ENCODE results near the gene NAA35.

NAA35 gene

GRCh38 chr9:85995097-85995496, 54.2 kb downstream of the NAA35 start:
- no peak overlapping the region for H3K9ac ChIP-seq (ENCODE audit: low read length)
- no peak overlapping the region for H3K4me3 ChIP-seq (ENCODE audit: low read length)
- no peaks in the 10 kb centered on the region for H3K27me3 ChIP-seq (ENCODE audit: control insufficient read depth, insufficient read depth, low read length)
- H3K9me3 ChIP-seq (ENCODE audit: control insufficient read depth, low read length) = no peaks in the 10 kb centered on the region
- no peaks in the 10 kb centered on the region for H3K36me3 ChIP-seq (ENCODE audit: control insufficient read depth, insufficient read depth, low read length)
- no peaks in the 10 kb centered on the region for H3K4me1 ChIP-seq (ENCODE audit: control insufficient read depth, insufficient read depth, low read length)

- Histone ChIP-seq H3K9me3 (ENCODE audit: control insufficient read depth, low read length) (no peaks in the 10 kb centered on the region), H3K4me3 (ENCODE audit: low read length) (no peak overlapping the region), H3K9ac (ENCODE audit: low read length) (no peak overlapping the region), H3K27me3 (ENCODE audit: control insufficient read depth, insufficient read depth, low read length) (no peaks in the 10 kb centered on the region), H3K36me3 (ENCODE audit: control insufficient read depth, insufficient read depth, low read length) (no peaks in the 10 kb centered on the region), H3K4me1 (ENCODE audit: control insufficient read depth, insufficient read depth, low read length) (no peaks in the 10 kb centered on the region)
These were observed 54.7 kb downstream of the NAA35 start for GRCh38 chr9:85995599-85995998.

- no peak overlapping the region for H3K9ac ChIP-seq (ENCODE audit: low read length)
- no peaks in the 10 kb centered on the region for H3K36me3 ChIP-seq (ENCODE audit: control insufficient read depth, insufficient read depth, low read length)
- H3K27me3 ChIP-seq (ENCODE audit: control insufficient read depth, insufficient read depth, low read length) = no peaks in the 10 kb centered on the region
- no peaks in the 10 kb centered on the region for H3K9me3 ChIP-seq (ENCODE audit: control insufficient read depth, low read length)
- H3K4me3 ChIP-seq (ENCODE audit: low read length) = no peak overlapping the region
- no peaks in the 10 kb centered on the region for H3K4me1 ChIP-seq (ENCODE audit: control insufficient read depth, insufficient read depth, low read length)
These were observed 64.4 kb downstream of the NAA35 start for GRCh38 chr9:86005253-86005775.

GRCh38 chr9:86009133-86009532, 68.2 kb downstream of the NAA35 start:
- Histone ChIP-seq H3K4me1 (ENCODE audit: control insufficient read depth, insufficient read depth, low read length) (no peaks in the 10 kb centered on the region), H3K27me3 (ENCODE audit: control insufficient read depth, insufficient read depth, low read length) (no peaks in the 10 kb centered on the region), H3K36me3 (ENCODE audit: control insufficient read depth, insufficient read depth, low read length) (peaks cover 3% of the 10 kb centered on the region), H3K9me3 (ENCODE audit: control insufficient read depth, low read length) (no peaks in the 10 kb centered on the region), H3K4me3 (ENCODE audit: low read length) (no peak overlapping the region), H3K9ac (ENCODE audit: low read length) (no peak overlapping the region)

- no peak overlapping the region for H3K9ac ChIP-seq (ENCODE audit: low read length)
- no peaks in the 10 kb centered on the region for H3K27me3 ChIP-seq (ENCODE audit: control insufficient read depth, insufficient read depth, low read length)
- no peaks in the 10 kb centered on the region for H3K9me3 ChIP-seq (ENCODE audit: control insufficient read depth, low read length)
- peaks cover 8% of the 10 kb centered on the region for H3K36me3 ChIP-seq (ENCODE audit: control insufficient read depth, insufficient read depth, low read length)
- no peak overlapping the region for H3K4me3 ChIP-seq (ENCODE audit: low read length)
- H3K4me1 ChIP-seq (ENCODE audit: control insufficient read depth, insufficient read depth, low read length) = no peaks in the 10 kb centered on the region
These were observed 79.8 kb downstream of the NAA35 start for GRCh38 chr9:86020731-86021130.

- no peaks in the 10 kb centered on the region for H3K27me3 ChIP-seq (ENCODE audit: control insufficient read depth, insufficient read depth, low read length)
- H3K4me1 ChIP-seq (ENCODE audit: control insufficient read depth, insufficient read depth, low read length) = no peaks in the 10 kb centered on the region
- no peaks in the 10 kb centered on the region for H3K9me3 ChIP-seq (ENCODE audit: control insufficient read depth, low read length)
- H3K4me3 ChIP-seq (ENCODE audit: low read length) = no peak overlapping the region
- no peak overlapping the region for H3K9ac ChIP-seq (ENCODE audit: low read length)
- H3K36me3 ChIP-seq (ENCODE audit: control insufficient read depth, insufficient read depth, low read length) = peaks cover 13% of the 10 kb centered on the region
These were observed 80.2 kb downstream of the NAA35 start for GRCh38 chr9:86021166-86021565.

GRCh38 chr9:86022687-86023266, 81.8 kb downstream of the NAA35 start:
- no peaks in the 10 kb centered on the region for H3K9me3 ChIP-seq (ENCODE audit: control insufficient read depth, low read length)
- peaks cover 24% of the 10 kb centered on the region for H3K36me3 ChIP-seq (ENCODE audit: control insufficient read depth, insufficient read depth, low read length)
- no peak overlapping the region for H3K9ac ChIP-seq (ENCODE audit: low read length)
- H3K4me1 ChIP-seq (ENCODE audit: control insufficient read depth, insufficient read depth, low read length) = no peaks in the 10 kb centered on the region
- no peak overlapping the region for H3K4me3 ChIP-seq (ENCODE audit: low read length)
- H3K27me3 ChIP-seq (ENCODE audit: control insufficient read depth, insufficient read depth, low read length) = no peaks in the 10 kb centered on the region

- Histone ChIP-seq H3K9ac (ENCODE audit: low read length) (no peak overlapping the region), H3K9me3 (ENCODE audit: control insufficient read depth, low read length) (no peaks in the 10 kb centered on the region), H3K27me3 (ENCODE audit: control insufficient read depth, insufficient read depth, low read length) (no peaks in the 10 kb centered on the region), H3K4me3 (ENCODE audit: low read length) (no peak overlapping the region), H3K36me3 (ENCODE audit: control insufficient read depth, insufficient read depth, low read length) (peaks cover 26% of the 10 kb centered on the region), H3K4me1 (ENCODE audit: control insufficient read depth, insufficient read depth, low read length) (no peaks in the 10 kb centered on the region)
These were observed 86.8 kb downstream of the NAA35 start for GRCh38 chr9:86027767-86028166.

GRCh38 chr9:86034863-86035734, 94.2 kb downstream of the NAA35 start:
- Histone ChIP-seq H3K36me3 (ENCODE audit: control insufficient read depth, insufficient read depth, low read length) (peaks cover 20% of the 10 kb centered on the region), H3K9me3 (ENCODE audit: control insufficient read depth, low read length) (no peaks in the 10 kb centered on the region), H3K4me3 (ENCODE audit: low read length) (no peak overlapping the region), H3K4me1 (ENCODE audit: control insufficient read depth, insufficient read depth, low read length) (peaks cover 7% of the 10 kb centered on the region), H3K27me3 (ENCODE audit: control insufficient read depth, insufficient read depth, low read length) (no peaks in the 10 kb centered on the region), H3K9ac (ENCODE audit: low read length) (no peak overlapping the region)

- H3K4me3 ChIP-seq (ENCODE audit: low read length) = no peak overlapping the region
- no peaks in the 10 kb centered on the region for H3K9me3 ChIP-seq (ENCODE audit: control insufficient read depth, low read length)
- H3K27me3 ChIP-seq (ENCODE audit: control insufficient read depth, insufficient read depth, low read length) = no peaks in the 10 kb centered on the region
- peaks cover 20% of the 10 kb centered on the region for H3K36me3 ChIP-seq (ENCODE audit: control insufficient read depth, insufficient read depth, low read length)
- peaks cover 7% of the 10 kb centered on the region for H3K4me1 ChIP-seq (ENCODE audit: control insufficient read depth, insufficient read depth, low read length)
- no peak overlapping the region for H3K9ac ChIP-seq (ENCODE audit: low read length)
These were observed 95.0 kb downstream of the NAA35 start for GRCh38 chr9:86035827-86036440.

- Histone ChIP-seq H3K9ac (ENCODE audit: low read length) (no peak overlapping the region), H3K4me3 (ENCODE audit: low read length) (no peak overlapping the region), H3K27me3 (ENCODE audit: control insufficient read depth, insufficient read depth, low read length) (no peaks in the 10 kb centered on the region), H3K4me1 (ENCODE audit: control insufficient read depth, insufficient read depth, low read length) (peaks cover 12% of the 10 kb centered on the region), H3K9me3 (ENCODE audit: control insufficient read depth, low read length) (no peaks in the 10 kb centered on the region), H3K36me3 (ENCODE audit: control insufficient read depth, insufficient read depth, low read length) (peaks cover 20% of the 10 kb centered on the region)
These were observed 95.6 kb downstream of the NAA35 start for GRCh38 chr9:86036555-86036954.
